ENCODE results near the gene STN1.

The STN1 gene

GRCh38 chr10:103837370-103838069 is 80.5 kb downstream of the STN1 start:
- TF ChIP-seq ZFX (IDR thresholded peaks at IDR 0.05) (no peak), CTCF (conservative IDR thresholded peaks at IDR 0.05) (no peak)
- H3K27ac ChIP-seq = no peak overlapping the region

- H3K27ac ChIP-seq = no peak overlapping the region
- TF ChIP-seq ZFX (IDR thresholded peaks at IDR 0.05) (no peak), CTCF (conservative IDR thresholded peaks at IDR 0.05) (no peak)
Measured at GRCh38 chr10:103836861-103837260, 81.1 kb downstream of the STN1 start.

- no peak for TF ChIP-seq ZFX (IDR thresholded peaks at IDR 0.05)
- no peak for TF ChIP-seq CTCF (conservative IDR thresholded peaks at IDR 0.05)
- H3K27ac ChIP-seq = no peak overlapping the region
Measured at GRCh38 chr10:103836273-103836672, 81.7 kb downstream of the STN1 start.

GRCh38 chr10:103835096-103836050 is 82.6 kb downstream of the STN1 start:
- no peak overlapping the region for H3K27ac ChIP-seq
- TF ChIP-seq ZFX (IDR thresholded peaks at IDR 0.05) (no peak), CTCF (conservative IDR thresholded peaks at IDR 0.05) (no peak)

GRCh38 chr10:103834436-103835095 is 83.4 kb downstream of the STN1 start:
- TF ChIP-seq ZFX (IDR thresholded peaks at IDR 0.05) = no peak
- TF ChIP-seq CTCF (conservative IDR thresholded peaks at IDR 0.05) = no peak
- H3K27ac ChIP-seq = peak overlapping the region; percentile 58

GRCh38 chr10:103833731-103834365 is 84.1 kb downstream of the STN1 start:
- TF ChIP-seq ZFX (IDR thresholded peaks at IDR 0.05) = no peak
- no peak for TF ChIP-seq CTCF (conservative IDR thresholded peaks at IDR 0.05)
- H3K27ac ChIP-seq = peak overlapping the region; percentile 58

All from C4-2B (cell line).